Stimulated activated CD4-positive, alpha-beta T cell treated with anti-CD3 and anti-CD28 coated beads, Interleukin-4, amount 100 ng/mL, for 1 hour (primary cell): Measurements from ENCODE around the gene MIEF1.

Experiments
- DNase-seq: peaks from one replicate; pipeline ENCODE4 v3.0.0-alpha.2; 2020

MIEF1 gene

GRCh38 chr22:39563571-39564428 lies 61.7 kb downstream of the MIEF1 start:
- no peak for DNase-seq

- DNase-seq = no peak
These were observed 63.4 kb downstream of the MIEF1 start for GRCh38 chr22:39565414-39565944.

GRCh38 chr22:39567135-39567946 lies 65.3 kb downstream of the MIEF1 start:
- DNase-seq = peak; percentile 27
